Urinary bladder (tissue), 4 donors: ENCODE data around the gene ZNF736. TPM values are rescaled to one million over a fixed set of nuclear protein-coding genes. Genes with fewer than 3 reads are reported as not detected.
"Not testable (repeated sequence)": the region's sequence is repeated elsewhere in the genome, so short reads cannot be mapped to it uniquely, and the experiment has no call there.

Experiments used
- DNase-seq: peaks from one replicate; pipeline ENCODE4 v3.0.0-alpha.2; 2015; ENCODE audit errors: extremely low spot score
- H3K27ac ChIP-seq: one replicate; pipeline ENCODE4 v1.5.1; 2013; ENCODE audit warnings: low read depth, mild to moderate bottlenecking, moderate library complexity
- H3K36me3 ChIP-seq: one replicate; pipeline ENCODE4 v1.6.1; 2013; ENCODE audit warnings: mild to moderate bottlenecking, moderate library complexity; ENCODE audit not compliant: insufficient read depth
- H3K4me1 ChIP-seq: one replicate; pipeline ENCODE4 v1.6.1; 2013; ENCODE audit warnings: mild to moderate bottlenecking, moderate library complexity; ENCODE audit not compliant: insufficient read depth
- H3K4me3 ChIP-seq: one replicate; pipeline ENCODE4 v1.5.1; 2013; ENCODE audit warnings: low read depth, low read length
- WGBS: extraction: QIAGEN DNeasy Blood & Tissue Kit; methylation state at CpG from one replicate; pipeline ENCODE4 v1.1.7; 2013; 5-methylcytosine and 5-hydroxymethylcytosine counted together
- polyA plus RNA-seq: library from polyadenylated mRNA; stranded (reverse); fragments of 200-250 nt; gene quantifications from one replicate; pipeline ENCODE4 v1.2.3, GENCODE V29; 2013
- total RNA-seq: library from RNA; depleted of rRNA; stranded (reverse); fragments of >200 nt; gene quantifications from one replicate; pipeline ENCODE4 v1.2.3, GENCODE V29; 2014
- donor health status: healthy with polysubstance abuse.
- donor health status: healthy.

ZNF736 gene
- total and polyA plus RNA-seq, 2 donors, result 3.5 to 42.7 TPM

GRCh38 chr7:64320547-64321513, 7.1 kb downstream of the ZNF736 start:
- H3K4me1 ChIP-seq, result no peaks in the 10 kb centered on the region
- no peaks in the 10 kb centered on the region for H3K36me3 ChIP-seq
- no peak overlapping the region for H3K4me3 ChIP-seq
- no peak for DNase-seq
- H3K27ac ChIP-seq, result no peak overlapping the region
- WGBS, result 92% methylated on average over 3 of the region's 3 CpGs

DNA sequence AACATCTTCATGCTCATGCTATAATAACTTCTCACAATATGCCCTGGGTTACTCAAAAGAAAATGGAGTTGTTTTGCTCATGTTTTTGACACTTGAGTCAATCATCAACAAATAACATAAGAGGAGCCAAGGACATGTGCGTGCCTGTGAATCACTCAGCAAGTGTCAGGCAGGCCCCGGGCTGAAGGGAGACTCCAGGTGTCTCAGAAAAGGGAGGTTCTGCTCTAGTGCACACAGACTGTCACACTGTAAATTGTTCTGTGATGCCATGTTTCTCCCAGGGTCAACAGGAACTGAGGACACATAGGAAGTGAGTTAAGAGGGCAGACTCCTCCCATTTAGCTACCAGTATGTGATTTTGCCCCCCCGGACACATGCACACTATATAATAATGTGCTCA, 10.4 kb downstream of the ZNF736 start:
- WGBS, result 97% methylated on average over 3 of the region's 3 CpGs
- DNase-seq, H3K36me3 ChIP-seq, H3K27ac ChIP-seq, H3K4me1 ChIP-seq, H3K4me3 ChIP-seq: not testable (repeated sequence)

DNA sequence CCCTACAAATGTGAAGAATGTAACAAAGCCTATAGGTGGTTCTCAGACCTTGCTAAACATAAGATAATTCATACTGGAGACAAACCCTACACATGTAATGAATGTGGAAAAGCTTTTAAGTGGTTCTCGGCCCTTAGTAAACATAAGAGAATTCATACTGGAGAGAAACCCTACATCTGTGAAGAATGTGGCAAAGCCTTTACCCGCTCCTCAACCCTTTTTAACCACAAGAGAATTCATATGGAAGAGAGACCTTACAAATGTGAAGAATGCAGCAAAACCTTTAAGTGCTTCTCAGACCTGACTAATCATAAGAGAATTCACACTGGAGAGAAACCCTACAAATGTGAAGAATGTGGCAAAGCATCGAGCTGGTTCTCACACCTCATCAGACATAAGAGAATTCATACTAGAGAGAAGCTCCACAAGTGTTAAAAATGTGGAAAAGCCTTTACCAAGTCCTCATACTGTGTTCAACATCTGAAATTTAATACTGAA, 35.0 kb downstream of the ZNF736 start:
- H3K4me1 ChIP-seq, H3K27ac ChIP-seq, DNase-seq, H3K4me3 ChIP-seq, H3K36me3 ChIP-seq: not testable (repeated sequence)
- WGBS, result 97% methylated on average over 3 of the region's 3 CpGs

DNA sequence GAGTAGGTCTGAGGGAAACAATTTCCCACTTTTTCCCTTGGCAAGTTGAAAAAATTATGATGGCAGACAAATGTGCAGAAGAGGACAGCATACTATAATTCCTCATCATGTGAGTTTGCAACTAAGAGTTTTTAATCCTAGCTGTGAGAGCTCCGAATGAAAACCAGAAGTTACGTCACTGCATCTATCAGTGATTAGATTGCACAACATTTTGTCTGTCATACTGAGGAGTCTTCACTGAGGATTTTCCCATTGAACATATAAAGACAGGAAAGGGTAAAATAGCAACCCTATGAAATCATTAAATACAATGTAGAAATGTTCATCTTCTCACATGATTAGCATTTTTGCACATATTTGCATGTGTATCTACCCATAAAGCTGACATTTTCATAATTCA, 45.8 kb downstream of the ZNF736 start:
- H3K27ac ChIP-seq, result no peak overlapping the region
- no peak overlapping the region for H3K4me3 ChIP-seq
- H3K36me3 ChIP-seq, result no peaks in the 10 kb centered on the region
- WGBS, result 98% methylated on average over 2 of the region's 2 CpGs
- DNase-seq, result no peak
- H3K4me1 ChIP-seq, result no peaks in the 10 kb centered on the region

DNA sequence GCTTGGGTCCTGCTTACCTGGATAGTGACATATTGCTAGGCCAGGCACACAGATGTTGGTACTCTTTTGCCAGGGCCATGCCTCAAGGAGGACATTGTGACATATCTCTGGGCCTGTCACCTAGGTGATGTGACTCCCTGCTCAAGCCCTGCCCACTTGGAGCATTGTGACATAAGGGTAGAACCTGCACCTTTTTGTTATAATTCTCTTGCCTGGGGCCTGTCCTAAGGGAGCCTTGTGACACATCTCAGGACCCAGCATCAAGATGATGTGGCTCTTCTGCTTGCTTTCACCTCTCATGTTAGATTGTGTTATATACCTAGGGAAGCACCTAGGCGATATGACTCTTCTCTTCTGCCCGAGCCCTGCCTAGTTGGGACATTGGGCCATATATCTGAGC, 57.4 kb downstream of the ZNF736 start:
- Histone ChIP-seq H3K27ac (no peak overlapping the region), H3K4me1 (no peaks in the 10 kb centered on the region), H3K36me3 (no peaks in the 10 kb centered on the region), H3K4me3 (no peak overlapping the region)
- DNase-seq, result no peak
- WGBS, result 85% methylated on average over 2 of the region's 2 CpGs

- H3K36me3 ChIP-seq, result no peaks in the 10 kb centered on the region
- no peak for DNase-seq
- WGBS, result 72% methylated on average over 2 of the region's 2 CpGs
- H3K4me1 ChIP-seq, result no peaks in the 10 kb centered on the region
- H3K27ac ChIP-seq, result no peak overlapping the region
- no peak overlapping the region for H3K4me3 ChIP-seq
Measured at GRCh38 chr7:64373017-64373416, 59.3 kb downstream of the ZNF736 start.

DNA sequence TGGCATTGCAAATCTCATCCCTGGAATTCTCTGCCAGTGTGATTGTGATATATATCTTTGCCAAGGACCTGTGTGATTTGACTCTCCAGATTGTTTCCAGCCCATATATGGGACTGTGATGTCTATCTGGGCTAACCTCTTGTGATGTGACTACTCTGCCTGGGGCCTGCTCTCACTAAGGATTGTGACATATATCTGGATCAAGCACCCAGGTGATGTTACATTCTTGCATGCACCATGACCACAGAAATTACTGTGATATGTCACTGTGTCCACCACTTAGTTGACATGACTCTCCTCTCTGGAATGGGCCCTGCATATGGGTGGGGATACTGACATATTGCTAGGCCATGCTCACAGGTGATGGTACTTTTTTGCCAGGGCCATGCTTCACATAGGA, 86.6 kb downstream of the ZNF736 start:
- no peak for DNase-seq

More for the DNA sequence above, 86.6 kb downstream of the ZNF736 start:
- H3K27ac ChIP-seq, result no peak overlapping the region
- no peak overlapping the region for H3K4me3 ChIP-seq
- no peaks in the 10 kb centered on the region for H3K4me1 ChIP-seq
- H3K36me3 ChIP-seq, result no peaks in the 10 kb centered on the region

Other genes starting within 250 kb of the ZNF736 start
- gene ZNF735, start 106.8 kb upstream of the ZNF736 start, total RNA-seq, result not detected
- gene ZNF735, start 106.8 kb upstream of the ZNF736 start, polyA plus RNA-seq, result not detected
- gene ZNF679, start 85.5 kb upstream of the ZNF736 start, total RNA-seq, result not detected
- gene ZNF679, start 85.5 kb upstream of the ZNF736 start, polyA plus RNA-seq, result not detected
- gene ZNF680, start 249.1 kb downstream of the ZNF736 start, total RNA-seq, result 63.0 TPM
- gene ZNF680, start 249.1 kb downstream of the ZNF736 start, polyA plus RNA-seq, result 8.4 TPM